Skeletal muscle cell (primary cell): ENCODE measurements around the gene SCYL1.
"Not testable (repeated sequence)": the region's sequence is repeated elsewhere in the genome, so short reads cannot be mapped to it uniquely, and the experiment has no call there.

Source experiments
- DNase-seq: peaks from one replicate; pipeline ENCODE4 v3.0.0-alpha.2; 2010; ENCODE audit warnings: low read depth
- H3K4me3 ChIP-seq: 2 replicates; pipeline ENCODE4 v1.5.1; 2011; ENCODE audit warnings: low read depth, mild to moderate bottlenecking, control low read depth, low read length, moderate library complexity

Gene SCYL1

GRCh38 chr11:65562788-65563187 lies 37.9 kb downstream of the SCYL1 start:
- H3K4me3 ChIP-seq = no peak overlapping the region
- no peak for DNase-seq

GRCh38 chr11:65563601-65564000 lies 38.7 kb downstream of the SCYL1 start:
- no peak overlapping the region for H3K4me3 ChIP-seq
- no peak for DNase-seq

- DNase-seq, H3K4me3 ChIP-seq: not testable (repeated sequence)
Measured at GRCh38 chr11:65564879-65565559, 40.1 kb downstream of the SCYL1 start.

- no peak for DNase-seq
- H3K4me3 ChIP-seq = no peak overlapping the region
Measured at GRCh38 chr11:65565624-65566453, 41.0 kb downstream of the SCYL1 start.

GRCh38 chr11:65569164-65569972 lies 44.5 kb downstream of the SCYL1 start:
- DNase-seq = no peak
- H3K4me3 ChIP-seq = peak overlapping the region; percentile 96

- H3K4me3 ChIP-seq = peak within 1 kb of the TSS; percentile 96
- DNase-seq = peak; percentile 92
Measured at GRCh38 chr11:65569973-65570918, 45.4 kb downstream of the SCYL1 start, which contains the start of gene ZNRD2. Gene ZNRD2, plus strand, starts transcription at chr11:65570477. Its CDS starts 15 bp downstream, at chr11:65570492.

GRCh38 chr11:65571420-65571819 lies 46.5 kb downstream of the SCYL1 start:
- H3K4me3 ChIP-seq = peak overlapping the region; percentile 96
- DNase-seq = no peak

GRCh38 chr11:65571940-65572339 lies 47.1 kb downstream of the SCYL1 start:
- DNase-seq = no peak
- H3K4me3 ChIP-seq = peak overlapping the region; percentile 96

GRCh38 chr11:65572356-65573051 lies 47.6 kb downstream of the SCYL1 start, which contains the start of gene FAM89B:
Gene FAM89B, plus strand, starts transcription at chr11:65572538. Its CDS starts 132 bp downstream, at chr11:65572670.
- no peak for DNase-seq
- H3K4me3 ChIP-seq = peak within 1 kb of the TSS; percentile 96

- H3K4me3 ChIP-seq = peak overlapping the region; percentile 96
- DNase-seq = no peak
Measured at GRCh38 chr11:65573391-65574079, 48.7 kb downstream of the SCYL1 start.

GRCh38 chr11:65574109-65574810 lies 49.4 kb downstream of the SCYL1 start:
- peak overlapping the region; percentile 96 for H3K4me3 ChIP-seq
- DNase-seq = peak; percentile 84

- no peak for DNase-seq
- H3K4me3 ChIP-seq = peak overlapping the region; percentile 54
Measured at GRCh38 chr11:65574811-65575567, 50.1 kb downstream of the SCYL1 start.

GRCh38 chr11:65575568-65576231 lies 50.8 kb downstream of the SCYL1 start, which contains the start of gene EHBP1L1:
Gene EHBP1L1, plus strand, starts transcription at chr11:65576053. Its CDS starts 250 bp downstream, at chr11:65576303.
- peak within 1 kb of the TSS; percentile 54 for H3K4me3 ChIP-seq
- DNase-seq = no peak

GRCh38 chr11:65576232-65576866 lies 51.5 kb downstream of the SCYL1 start:
- no peak for DNase-seq
- peak overlapping the region; percentile 54 for H3K4me3 ChIP-seq
